Natural killer cell treated with Interleukin-12 subunit alpha and Interleukin-12 subunit beta and Interleukin-15 and Interleukin-18, amount 100 ng/mL, for 72 hours (primary cell): ENCODE results near the gene ELAVL3. TPM values are rescaled to one million over a fixed set of nuclear protein-coding genes. Genes with fewer than 3 reads are reported as not detected.

ENCODE experiments used
- ATAC-seq, 2 donors: fragments of 150-1000 bp; cut with Tn5 transposase in 1 of 2; sonication (Bioruptor Pico), chemical (Tn5 transposase) in 1 of 2; 2 replicates each; pipeline ENCODE4 v1.10.0; 2021
- DNase-seq: peaks from one replicate; pipeline ENCODE4 v3.0.0; 2022; ENCODE audit warnings: low spot score
- H3K27ac Mint-ChIP-seq, 2 donors: 1 replicate in 1 of 2; 2 replicates in 1 of 2; pipeline ENCODE4 v1.8.0; 2022; ENCODE audit warnings: mixed read lengths in 2 of 2, mild to moderate bottlenecking in 1 of 2, moderate library complexity in 1 of 2
- H3K27me3 Mint-ChIP-seq, 2 donors: 1 replicate in 1 of 2; 2 replicates in 1 of 2; pipeline ENCODE4 v1.8.0; 2022; ENCODE audit warnings: mixed read lengths in 2 of 2
- H3K36me3 Mint-ChIP-seq: one replicate; pipeline ENCODE4 v1.8.0; 2022; ENCODE audit warnings: mixed read lengths
- H3K4me1 Mint-ChIP-seq, 2 donors: 1 replicate in 1 of 2; 2 replicates in 1 of 2; pipeline ENCODE4 v1.8.0; 2022; ENCODE audit warnings: low read depth in 2 of 2, mixed read lengths in 2 of 2, mild to moderate bottlenecking in 1 of 2
- H3K4me3 Mint-ChIP-seq: one replicate; pipeline ENCODE4 v1.8.0; 2022; ENCODE audit warnings: mixed read lengths
- H3K9me3 Mint-ChIP-seq: 2 replicates; pipeline ENCODE4 v1.8.0; 2022; ENCODE audit warnings: mixed read lengths
- total RNA-seq, 2 donors: library from RNA; stranded (reverse); gene quantifications; one replicate each; pipeline ENCODE4 v1.2.3, GENCODE V29; 2022

Gene ELAVL3
- total RNA-seq, 2 donors from 2014 or later = 0.40 TPM; not detected in 1

GRCh38 chr19:11425719-11426457, 55.0 kb downstream of the ELAVL3 start:
- Mint-ChIP-seq H3K4me3 (no peak overlapping the region), H3K27me3 (peaks cover 18 to 21% of the 10 kb centered on the region in 2 donors), H3K27ac (no peak overlapping the region), H3K36me3 (no peaks in the 10 kb centered on the region), H3K4me1 (peaks cover 20 to 25% of the 10 kb centered on the region in 2 donors), H3K9me3 (no peaks in the 10 kb centered on the region)
- ATAC-seq (no peak), DNase-seq (peak; percentile 44)

- ATAC-seq = no peak
- peaks cover 25 to 28% of the 10 kb centered on the region in 2 donors for H3K4me1 Mint-ChIP-seq
- no peak overlapping the region for H3K4me3 Mint-ChIP-seq
Observed at GRCh38 chr19:11423791-11424181, 57.1 kb downstream of the ELAVL3 start.

GRCh38 chr19:11423164-11423790, 57.6 kb downstream of the ELAVL3 start:
- Mint-ChIP-seq H3K4me1 (peaks cover 25 to 28% of the 10 kb centered on the region in 2 donors), H3K4me3 (peak overlapping the region; percentile 63), H3K27me3 (peaks cover 24 to 33% of the 10 kb centered on the region in 2 donors), H3K27ac (no peak overlapping the region), H3K36me3 (no peaks in the 10 kb centered on the region), H3K9me3 (no peaks in the 10 kb centered on the region)
- ATAC-seq (no peak), DNase-seq (peak; percentile 58)

More at GRCh38 chr19:11423791-11424181, 57.1 kb downstream of the ELAVL3 start:
- peak; percentile 58 for DNase-seq
- Mint-ChIP-seq H3K36me3 (no peaks in the 10 kb centered on the region), H3K27ac (no peak overlapping the region), H3K27me3 (peaks cover 22 to 28% of the 10 kb centered on the region in 2 donors), H3K9me3 (no peaks in the 10 kb centered on the region)

- Mint-ChIP-seq H3K27me3 (peaks cover 31 to 42% of the 10 kb centered on the region in 2 donors), H3K4me1 (peaks cover 25 to 28% of the 10 kb centered on the region in 2 donors), H3K36me3 (no peaks in the 10 kb centered on the region), H3K9me3 (no peaks in the 10 kb centered on the region), H3K27ac (no peak overlapping the region), H3K4me3 (peak overlapping the region; percentile 63)
- ATAC-seq (peak; percentile 78 to 89), DNase-seq (peak; percentile 88)
Observed at GRCh38 chr19:11422163-11423065, 58.4 kb downstream of the ELAVL3 start.

GRCh38 chr19:11421371-11422098, 59.3 kb downstream of the ELAVL3 start:
- peaks cover 32 to 46% of the 10 kb centered on the region in 2 donors for H3K27me3 Mint-ChIP-seq
- peaks cover 25 to 28% of the 10 kb centered on the region in 2 donors for H3K4me1 Mint-ChIP-seq
- H3K27ac Mint-ChIP-seq = peak overlapping the region in 1 of 2 donors; percentile 21
- H3K4me3 Mint-ChIP-seq = peak overlapping the region; percentile 63
- H3K36me3 Mint-ChIP-seq = no peaks in the 10 kb centered on the region
- peak; percentile 66 to 83 for ATAC-seq
- no peaks in the 10 kb centered on the region for H3K9me3 Mint-ChIP-seq
- DNase-seq = peak; percentile 69

- H3K4me3 Mint-ChIP-seq = peak overlapping the region; percentile 63
- no peaks in the 10 kb centered on the region for H3K36me3 Mint-ChIP-seq
- DNase-seq (peak; percentile 60), ATAC-seq (no peak)
- peaks cover 25 to 28% of the 10 kb centered on the region in 2 donors for H3K4me1 Mint-ChIP-seq
- no peak overlapping the region for H3K27ac Mint-ChIP-seq
- H3K9me3 Mint-ChIP-seq = no peaks in the 10 kb centered on the region
- peaks cover 36 to 49% of the 10 kb centered on the region in 2 donors for H3K27me3 Mint-ChIP-seq
Observed at GRCh38 chr19:11420429-11421370, 60.1 kb downstream of the ELAVL3 start.

- no peak for ATAC-seq
- H3K36me3 Mint-ChIP-seq = no peaks in the 10 kb centered on the region
- no peak within 1 kb of the TSS for H3K27ac Mint-ChIP-seq
- no peak within 1 kb of the TSS for H3K4me3 Mint-ChIP-seq
- peak; percentile 54 for DNase-seq
- H3K9me3 Mint-ChIP-seq = no peaks in the 10 kb centered on the region
- peaks cover 35 to 49% of the 10 kb centered on the region in 2 donors for H3K27me3 Mint-ChIP-seq
- H3K4me1 Mint-ChIP-seq = peaks cover 23 to 25% of the 10 kb centered on the region in 2 donors
Observed at GRCh38 chr19:11418549-11419506, 62.0 kb downstream of the ELAVL3 start, which contains the start of gene RGL3. TSS of gene RGL3 (minus strand) at chr19:11419314. CDS start at chr19:11419278, 36 bp downstream.

GRCh38 chr19:11418094-11418548, 62.7 kb downstream of the ELAVL3 start:
- ATAC-seq (no peak), DNase-seq (no peak)

GRCh38 chr19:11416346-11417052, 64.3 kb downstream of the ELAVL3 start:
- Mint-ChIP-seq H3K27ac (no peak overlapping the region), H3K27me3 (peaks cover 22 to 33% of the 10 kb centered on the region in 2 donors)
- DNase-seq = peak; percentile 39

More at GRCh38 chr19:11418094-11418548, 62.7 kb downstream of the ELAVL3 start:
- Mint-ChIP-seq H3K27ac (no peak overlapping the region), H3K27me3 (peaks cover 29 to 41% of the 10 kb centered on the region in 2 donors), H3K9me3 (no peaks in the 10 kb centered on the region), H3K36me3 (no peaks in the 10 kb centered on the region), H3K4me1 (peaks cover 17 to 18% of the 10 kb centered on the region in 2 donors), H3K4me3 (no peak overlapping the region)

GRCh38 chr19:11414544-11414943, 66.3 kb downstream of the ELAVL3 start:
- Mint-ChIP-seq H3K4me1 (no peaks in the 10 kb centered on the region), H3K27me3 (peaks cover 17 to 21% of the 10 kb centered on the region in 2 donors), H3K36me3 (no peaks in the 10 kb centered on the region), H3K9me3 (no peaks in the 10 kb centered on the region), H3K27ac (no peak overlapping the region), H3K4me3 (no peak overlapping the region)
- ATAC-seq = no peak
- DNase-seq = no peak

More at GRCh38 chr19:11416346-11417052, 64.3 kb downstream of the ELAVL3 start:
- H3K4me1 Mint-ChIP-seq = peaks cover 9 to 10% of the 10 kb centered on the region in 2 donors
- no peaks in the 10 kb centered on the region for H3K36me3 Mint-ChIP-seq
- H3K4me3 Mint-ChIP-seq = no peak overlapping the region
- peak in 1 of 2 donors; percentile 6 for ATAC-seq
- no peaks in the 10 kb centered on the region for H3K9me3 Mint-ChIP-seq

- no peak overlapping the region for H3K27ac Mint-ChIP-seq
- no peaks in the 10 kb centered on the region for H3K36me3 Mint-ChIP-seq
- DNase-seq (peak; percentile 8), ATAC-seq (no peak)
- H3K9me3 Mint-ChIP-seq = no peaks in the 10 kb centered on the region
- H3K4me3 Mint-ChIP-seq = no peak overlapping the region
- H3K27me3 Mint-ChIP-seq = peaks cover 0 to 7% of the 10 kb centered on the region in 2 donors
- no peaks in the 10 kb centered on the region for H3K4me1 Mint-ChIP-seq
Observed at GRCh38 chr19:11410682-11411081, 70.2 kb downstream of the ELAVL3 start.
